Body of pancreas (tissue), 4 donors: ENCODE results near the gene PPFIA4.

Source experiments
- POLR2A ChIP-seq, 3 donors: fragments of 450-650 bp; IDR thresholded peaks; one replicate each; pipeline ENCODE4 v1.6.1; 2016; ENCODE audit warnings: antibody characterized with exemption in 3 of 3, mild to moderate bottlenecking in 2 of 3
- TF ChIP-seq, protein P1 (sequence below), 7 experiments: fragments of 450-650 bp in 4 of 7; fragments of 200-600 bp in 3 of 7; sonication (generic) in 3 of 7; IDR thresholded peaks; one replicate each; pipeline ENCODE4 v1.5.1; 2016 to 2019; ENCODE audit warnings: antibody characterized with exemption in 7 of 7

GRCh38 chr1:203041351-203041932 lies 15.2 kb downstream of the PPFIA4 start:
- TF ChIP-seq, protein P1, sequence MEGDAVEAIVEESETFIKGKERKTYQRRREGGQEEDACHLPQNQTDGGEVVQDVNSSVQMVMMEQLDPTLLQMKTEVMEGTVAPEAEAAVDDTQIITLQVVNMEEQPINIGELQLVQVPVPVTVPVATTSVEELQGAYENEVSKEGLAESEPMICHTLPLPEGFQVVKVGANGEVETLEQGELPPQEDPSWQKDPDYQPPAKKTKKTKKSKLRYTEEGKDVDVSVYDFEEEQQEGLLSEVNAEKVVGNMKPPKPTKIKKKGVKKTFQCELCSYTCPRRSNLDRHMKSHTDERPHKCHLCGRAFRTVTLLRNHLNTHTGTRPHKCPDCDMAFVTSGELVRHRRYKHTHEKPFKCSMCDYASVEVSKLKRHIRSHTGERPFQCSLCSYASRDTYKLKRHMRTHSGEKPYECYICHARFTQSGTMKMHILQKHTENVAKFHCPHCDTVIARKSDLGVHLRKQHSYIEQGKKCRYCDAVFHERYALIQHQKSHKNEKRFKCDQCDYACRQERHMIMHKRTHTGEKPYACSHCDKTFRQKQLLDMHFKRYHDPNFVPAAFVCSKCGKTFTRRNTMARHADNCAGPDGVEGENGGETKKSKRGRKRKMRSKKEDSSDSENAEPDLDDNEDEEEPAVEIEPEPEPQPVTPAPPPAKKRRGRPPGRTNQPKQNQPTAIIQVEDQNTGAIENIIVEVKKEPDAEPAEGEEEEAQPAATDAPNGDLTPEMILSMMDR (IDR thresholded peaks at IDR 0.05), result no peak
- TF ChIP-seq POLR2A (IDR thresholded peaks at IDR 0.05), result no peak
